Ascending aorta (tissue), 2 donors: ENCODE results near the gene TACC3. TPM values are rescaled to one million over a fixed set of nuclear protein-coding genes. Genes with fewer than 3 reads are reported as not detected.

Experiments
- DNase-seq, 2 donors: peaks; one replicate each; pipeline ENCODE4 v3.0.0-alpha.2; 2019; ENCODE audit warnings: low spot score in 2 of 2
- H3K27ac ChIP-seq, 2 donors: fragments of 200-600 bp; sonication (generic); one replicate each; pipeline ENCODE4 v1.5.1; 2016 to 2017; ENCODE audit warnings: mild to moderate bottlenecking in 1 of 2
- H3K27me3 ChIP-seq: fragments of 200-600 bp; sonication (generic); one replicate; pipeline ENCODE4 v1.5.1; 2017
- H3K36me3 ChIP-seq, 2 donors: fragments of 200-600 bp; sonication (generic); one replicate each; pipeline ENCODE4 v1.5.1; 2016
- H3K4me1 ChIP-seq, 2 donors: fragments of 200-600 bp; sonication (generic); one replicate each; pipeline ENCODE4 v1.5.1; 2016 to 2017; ENCODE audit warnings: mild to moderate bottlenecking in 1 of 2
- H3K4me3 ChIP-seq, 2 donors: fragments of 200-600 bp; sonication (generic); one replicate each; pipeline ENCODE4 v1.5.1; 2016 to 2017; ENCODE audit warnings: mild to moderate bottlenecking in 1 of 2
- H3K9me3 ChIP-seq, 2 donors: fragments of 200-600 bp; sonication (generic); one replicate each; pipeline ENCODE4 v1.5.1; 2016
- intact Hi-C: fragments of 100-400 bp; cut with DNase I; formaldehyde crosslinking; loops from one replicate; pipeline ENCODE4 v1.15.1; 2023
- total RNA-seq: library from RNA; depleted of rRNA; stranded (reverse); fragments of >200 nt; gene quantifications from one replicate; pipeline ENCODE4 v1.1.0, GENCODE V29; 2016
- TF ChIP-seq, protein P1 (sequence below), 3 experiments: fragments of 200-600 bp in 2 of 3; fragments of 450-650 bp in 1 of 3; sonication (generic) in 2 of 3; IDR thresholded peaks; one replicate each; pipeline ENCODE4 v1.5.1; 2016 to 2019; ENCODE audit warnings: antibody characterized with exemption in 3 of 3, mild to moderate bottlenecking in 1 of 3, moderate library complexity in 1 of 3

Gene TACC3
- total RNA-seq, 1 donor from 2014 or later: 2.7 TPM

DNA sequence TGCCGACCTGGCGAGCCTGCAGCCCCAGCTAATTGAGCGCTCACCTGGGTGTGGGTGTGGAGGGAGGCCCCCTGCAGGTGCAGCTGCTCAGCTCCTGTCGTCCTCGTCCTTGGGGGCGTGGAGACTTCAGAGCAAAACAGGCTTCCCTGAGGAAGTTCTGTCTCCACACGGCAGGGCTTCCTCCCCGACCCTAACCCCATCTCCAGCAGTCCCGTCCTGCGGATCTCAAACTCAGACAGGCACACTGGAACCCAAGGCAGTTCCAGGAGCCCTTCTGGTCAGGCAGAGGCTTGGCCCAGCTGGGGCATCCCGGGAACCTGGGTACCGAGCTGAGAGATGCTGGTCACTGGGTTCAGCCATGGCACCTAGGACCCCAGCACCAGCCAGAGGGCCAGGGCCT is 24.4 kb downstream of the TACC3 start:
- DNase-seq: no peak
- no peaks in the 10 kb centered on the region for H3K9me3 ChIP-seq
- no peak overlapping the region for H3K4me3 ChIP-seq
- H3K27ac ChIP-seq: no peak overlapping the region
- peaks cover 0 to 1% of the 10 kb centered on the region in 2 donors for H3K36me3 ChIP-seq
- TF ChIP-seq, protein P1, sequence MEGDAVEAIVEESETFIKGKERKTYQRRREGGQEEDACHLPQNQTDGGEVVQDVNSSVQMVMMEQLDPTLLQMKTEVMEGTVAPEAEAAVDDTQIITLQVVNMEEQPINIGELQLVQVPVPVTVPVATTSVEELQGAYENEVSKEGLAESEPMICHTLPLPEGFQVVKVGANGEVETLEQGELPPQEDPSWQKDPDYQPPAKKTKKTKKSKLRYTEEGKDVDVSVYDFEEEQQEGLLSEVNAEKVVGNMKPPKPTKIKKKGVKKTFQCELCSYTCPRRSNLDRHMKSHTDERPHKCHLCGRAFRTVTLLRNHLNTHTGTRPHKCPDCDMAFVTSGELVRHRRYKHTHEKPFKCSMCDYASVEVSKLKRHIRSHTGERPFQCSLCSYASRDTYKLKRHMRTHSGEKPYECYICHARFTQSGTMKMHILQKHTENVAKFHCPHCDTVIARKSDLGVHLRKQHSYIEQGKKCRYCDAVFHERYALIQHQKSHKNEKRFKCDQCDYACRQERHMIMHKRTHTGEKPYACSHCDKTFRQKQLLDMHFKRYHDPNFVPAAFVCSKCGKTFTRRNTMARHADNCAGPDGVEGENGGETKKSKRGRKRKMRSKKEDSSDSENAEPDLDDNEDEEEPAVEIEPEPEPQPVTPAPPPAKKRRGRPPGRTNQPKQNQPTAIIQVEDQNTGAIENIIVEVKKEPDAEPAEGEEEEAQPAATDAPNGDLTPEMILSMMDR (IDR thresholded peaks at IDR 0.05): no peak
- H3K4me1 ChIP-seq: peaks cover 0 to 2% of the 10 kb centered on the region in 2 donors
- intact Hi-C loops: loop anchor here (2.0 to 5.0 kb wide), 2 partner anchors 67 to 153 kb away; no protein-coding TSS in a partner anchor
- H3K27me3 ChIP-seq: no peaks in the 10 kb centered on the region

GRCh38 chr4:1746265-1746691 is 25.0 kb downstream of the TACC3 start:
- no peak overlapping the region for H3K4me3 ChIP-seq
- no peaks in the 10 kb centered on the region for H3K27me3 ChIP-seq
- peaks cover 0 to 2% of the 10 kb centered on the region in 2 donors for H3K4me1 ChIP-seq
- no peak overlapping the region for H3K27ac ChIP-seq
- TF ChIP-seq, protein P1 (IDR thresholded peaks at IDR 0.05): peak; percentile 52 to 67 (median 58)
- DNase-seq: peak in 1 of 2 donors; percentile 76
- intact Hi-C loops: loop anchor here (2.0 to 5.0 kb wide), 2 partner anchors 66 to 153 kb away; no protein-coding TSS in a partner anchor
- H3K9me3 ChIP-seq: no peaks in the 10 kb centered on the region
- H3K36me3 ChIP-seq: no peaks in the 10 kb centered on the region

DNA sequence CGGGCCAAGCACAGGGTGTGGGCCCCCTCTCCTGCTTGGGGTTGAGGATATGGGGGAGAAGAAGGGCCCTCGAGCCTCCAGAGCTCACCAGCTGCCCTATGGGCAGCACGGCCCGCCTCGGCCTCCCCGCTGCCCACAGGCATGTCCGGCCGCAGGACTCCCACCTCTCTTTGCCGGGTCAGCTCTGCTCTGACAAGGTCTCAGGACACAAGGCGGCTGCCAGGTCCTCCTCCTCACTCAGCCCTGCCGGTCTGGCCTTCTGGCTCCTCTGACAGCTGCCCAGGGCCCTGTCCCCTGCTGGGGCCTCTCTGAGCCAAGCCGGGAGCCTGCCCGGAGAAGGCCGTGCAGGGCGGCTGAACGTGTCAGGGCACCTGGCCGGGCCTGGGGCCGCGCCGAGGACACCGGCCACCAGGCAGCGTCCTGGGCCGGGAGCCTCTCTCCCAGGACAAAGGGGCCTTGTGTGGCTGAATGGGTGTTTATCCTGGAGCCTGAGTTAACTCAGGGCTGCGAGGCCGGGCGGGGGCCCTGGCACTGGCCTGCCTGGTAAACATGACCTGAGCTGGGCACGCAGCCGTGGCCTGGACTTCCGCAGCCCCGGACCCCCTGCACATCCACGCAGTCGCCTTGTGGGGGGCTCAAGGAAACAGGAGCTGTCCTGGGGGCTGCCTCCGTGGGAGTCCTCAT is 25.7 kb downstream of the TACC3 start:
- H3K36me3 ChIP-seq: no peaks in the 10 kb centered on the region
- H3K27me3 ChIP-seq: no peaks in the 10 kb centered on the region
- no peak for DNase-seq
- no peak overlapping the region for H3K4me3 ChIP-seq
- intact Hi-C loops: loop anchor here (2.0 to 5.0 kb wide), 2 partner anchors 65 to 152 kb away; no protein-coding TSS in a partner anchor
- peaks cover 0 to 2% of the 10 kb centered on the region in 2 donors for H3K4me1 ChIP-seq
- no peak overlapping the region for H3K27ac ChIP-seq
- no peaks in the 10 kb centered on the region for H3K9me3 ChIP-seq
- TF ChIP-seq, protein P1 (IDR thresholded peaks at IDR 0.05): no peak

DNA sequence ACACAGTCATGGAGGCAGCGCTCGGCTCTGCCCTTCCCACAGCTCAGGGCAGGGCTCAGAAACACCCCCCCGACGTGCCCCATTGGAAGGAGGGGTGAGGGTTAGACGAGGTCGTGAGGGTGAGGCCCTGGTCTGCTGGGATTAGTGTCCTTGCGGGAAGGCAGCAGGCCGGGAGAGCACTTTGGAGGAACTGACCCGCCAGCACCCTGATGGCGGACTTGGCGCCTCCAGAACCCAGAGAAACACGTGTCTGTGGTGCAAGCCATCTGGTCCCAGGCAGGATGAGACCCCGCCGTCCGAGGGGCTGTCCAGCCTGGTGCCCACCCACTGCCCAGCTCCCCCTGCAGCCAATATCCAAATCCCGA is 26.3 kb downstream of the TACC3 start:
- Histone ChIP-seq H3K4me3 (no peak overlapping the region), H3K36me3 (no peaks in the 10 kb centered on the region), H3K27ac (no peak overlapping the region), H3K27me3 (no peaks in the 10 kb centered on the region), H3K9me3 (no peaks in the 10 kb centered on the region), H3K4me1 (peaks cover 0 to 2% of the 10 kb centered on the region in 2 donors)
- no peak for DNase-seq
- TF ChIP-seq, protein P1 (IDR thresholded peaks at IDR 0.05): no peak
- intact Hi-C loops: loop anchor here (2.0 to 5.0 kb wide), 2 partner anchors 65 to 151 kb away; no protein-coding TSS in a partner anchor

GRCh38 chr4:1748465-1748995 is 27.2 kb downstream of the TACC3 start:
- Histone ChIP-seq H3K36me3 (no peaks in the 10 kb centered on the region), H3K4me1 (peaks cover 0 to 2% of the 10 kb centered on the region in 2 donors), H3K27ac (no peak overlapping the region), H3K4me3 (no peak overlapping the region), H3K9me3 (no peaks in the 10 kb centered on the region), H3K27me3 (no peaks in the 10 kb centered on the region)
- DNase-seq: no peak
- intact Hi-C loops: loop anchor here (5.0 kb wide), 1 partner anchor 64 kb away; no protein-coding TSS in a partner anchor
- TF ChIP-seq, protein P1 (IDR thresholded peaks at IDR 0.05): peak; percentile 9 to 51 (median 43)
